SK-N-SH treated with all-trans-retinoic acid at 6 μM for 48 hours (cell line): ENCODE measurements around the gene CD46.

ENCODE experiments used
- ZNF70 ChIP-seq: fragments of 450-650 bp; formaldehyde crosslinking; IDR thresholded peaks from 2 replicates; pipeline ENCODE4 v1.5.0; 2020; ENCODE audit warnings: mild to moderate bottlenecking, moderate library complexity
- TF ChIP-seq, protein P1 (sequence below): fragments of 250-450 bp; sonication (Bioruptor Pico); IDR thresholded peaks from 2 replicates; pipeline ENCODE4 v1.5.0; 2020; ENCODE audit warnings: mild to moderate bottlenecking, moderate library complexity

DNA sequence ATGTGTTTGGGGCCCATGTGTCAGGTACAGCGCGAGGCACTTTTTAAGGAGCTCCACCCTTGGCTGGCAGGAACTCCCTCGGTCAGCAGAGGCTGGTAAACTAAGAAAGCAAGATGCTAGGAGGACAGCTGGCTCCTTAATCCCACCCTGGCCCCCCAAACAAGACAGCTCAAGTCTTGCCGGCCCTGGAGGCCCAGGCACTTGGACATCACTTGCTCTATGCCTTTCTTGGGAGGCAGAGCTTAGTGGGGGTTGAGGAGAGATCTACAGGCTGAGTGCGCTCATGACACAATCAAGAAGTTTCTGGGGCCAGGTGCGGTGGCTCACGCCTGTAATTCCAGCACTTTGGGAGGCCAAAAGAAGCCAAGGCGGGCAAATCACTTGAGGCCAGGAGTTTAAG, 80.9 kb downstream of the CD46 start:
- TF ChIP-seq ZNF70 (CRISPR knock-in tag) = no peak
- TF ChIP-seq, protein P1, sequence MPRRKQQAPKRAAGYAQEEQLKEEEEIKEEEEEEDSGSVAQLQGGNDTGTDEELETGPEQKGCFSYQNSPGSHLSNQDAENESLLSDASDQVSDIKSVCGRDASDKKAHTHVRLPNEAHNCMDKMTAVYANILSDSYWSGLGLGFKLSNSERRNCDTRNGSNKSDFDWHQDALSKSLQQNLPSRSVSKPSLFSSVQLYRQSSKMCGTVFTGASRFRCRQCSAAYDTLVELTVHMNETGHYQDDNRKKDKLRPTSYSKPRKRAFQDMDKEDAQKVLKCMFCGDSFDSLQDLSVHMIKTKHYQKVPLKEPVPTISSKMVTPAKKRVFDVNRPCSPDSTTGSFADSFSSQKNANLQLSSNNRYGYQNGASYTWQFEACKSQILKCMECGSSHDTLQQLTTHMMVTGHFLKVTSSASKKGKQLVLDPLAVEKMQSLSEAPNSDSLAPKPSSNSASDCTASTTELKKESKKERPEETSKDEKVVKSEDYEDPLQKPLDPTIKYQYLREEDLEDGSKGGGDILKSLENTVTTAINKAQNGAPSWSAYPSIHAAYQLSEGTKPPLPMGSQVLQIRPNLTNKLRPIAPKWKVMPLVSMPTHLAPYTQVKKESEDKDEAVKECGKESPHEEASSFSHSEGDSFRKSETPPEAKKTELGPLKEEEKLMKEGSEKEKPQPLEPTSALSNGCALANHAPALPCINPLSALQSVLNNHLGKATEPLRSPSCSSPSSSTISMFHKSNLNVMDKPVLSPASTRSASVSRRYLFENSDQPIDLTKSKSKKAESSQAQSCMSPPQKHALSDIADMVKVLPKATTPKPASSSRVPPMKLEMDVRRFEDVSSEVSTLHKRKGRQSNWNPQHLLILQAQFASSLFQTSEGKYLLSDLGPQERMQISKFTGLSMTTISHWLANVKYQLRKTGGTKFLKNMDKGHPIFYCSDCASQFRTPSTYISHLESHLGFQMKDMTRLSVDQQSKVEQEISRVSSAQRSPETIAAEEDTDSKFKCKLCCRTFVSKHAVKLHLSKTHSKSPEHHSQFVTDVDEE = no peak
